NCI-H345 (cell line): ENCODE results near the gene PRKCH.
A peak's percentile ranks its signal among the peaks of the same experiment; 100 is the strongest.
"Not testable (repeated sequence)": the region's sequence is repeated elsewhere in the genome, so short reads cannot be mapped to it uniquely, and the experiment has no call there.

ENCODE experiments used
- DNase-seq: peaks from one replicate; lab custom pipeline; 2025; lab: John Stamatoyannopoulos, UW

Gene PRKCH

DNA sequence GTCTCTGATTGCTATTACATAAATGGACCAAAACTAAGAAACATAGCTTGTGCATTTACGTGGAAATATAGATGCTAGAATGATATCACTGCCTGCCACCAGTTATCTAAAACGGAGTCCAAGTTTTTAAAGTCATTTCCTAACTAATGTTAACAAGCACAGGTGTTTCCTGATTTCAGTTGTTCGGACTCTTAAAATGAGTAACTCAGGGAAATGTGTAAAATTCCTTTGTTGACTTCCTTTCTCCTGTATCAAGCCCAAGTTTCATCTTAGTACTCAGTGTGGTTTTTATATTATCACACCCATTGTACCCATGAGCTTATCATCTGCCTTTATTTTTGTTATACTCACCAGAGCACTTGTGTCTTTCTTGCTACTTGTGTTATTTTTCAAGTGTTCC lies 13.2 kb upstream of the PRKCH start:
- no peak for DNase-seq

- not testable (repeated sequence) for DNase-seq
Measured at GRCh38 chr14:61308701-61309100, 12.7 kb upstream of the PRKCH start.

GRCh38 chr14:61315313-61315712 lies 6.1 kb upstream of the PRKCH start:
- peak; percentile 37 for DNase-seq

DNA sequence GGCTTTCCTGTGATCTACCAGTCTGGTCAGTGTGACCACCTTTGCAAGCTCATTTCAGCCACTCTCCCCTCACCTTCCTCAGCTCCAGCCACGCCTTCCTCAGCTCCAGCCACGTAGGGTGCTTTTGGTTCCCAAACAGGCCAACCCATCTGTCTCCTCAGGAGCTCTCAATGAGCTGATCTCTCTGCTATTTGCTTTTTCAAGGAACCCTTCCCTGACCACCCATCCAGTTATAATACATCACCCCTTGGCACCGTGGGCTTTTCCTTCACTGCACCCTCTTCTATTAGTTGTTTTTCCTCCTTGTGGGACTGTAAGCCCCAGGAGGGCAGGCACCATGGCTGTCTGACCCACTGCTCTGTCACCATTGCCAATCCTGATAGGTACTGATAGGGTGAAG lies 2.3 kb upstream of the PRKCH start:
- DNase-seq = no peak

DNA sequence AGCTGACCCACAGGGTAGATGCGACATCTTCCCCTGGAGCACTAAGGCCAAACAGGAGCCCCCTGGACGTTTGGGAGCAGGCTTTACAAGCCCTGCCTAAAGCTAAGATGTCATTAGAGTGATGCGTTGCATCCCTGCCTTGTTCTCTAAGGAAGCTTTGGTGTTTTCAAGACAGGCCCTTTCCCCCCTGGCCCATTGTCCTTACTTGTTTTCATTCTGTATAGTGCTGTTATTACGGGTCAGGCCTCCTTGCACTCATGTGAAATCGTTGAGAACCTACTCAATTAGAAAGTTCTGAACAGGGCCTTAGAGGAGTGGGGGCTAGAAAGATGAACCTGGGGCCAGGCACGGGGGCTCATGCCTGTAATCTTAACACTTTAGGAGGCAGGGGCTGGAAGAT lies 1.7 kb upstream of the PRKCH start:
- no peak for DNase-seq

DNA sequence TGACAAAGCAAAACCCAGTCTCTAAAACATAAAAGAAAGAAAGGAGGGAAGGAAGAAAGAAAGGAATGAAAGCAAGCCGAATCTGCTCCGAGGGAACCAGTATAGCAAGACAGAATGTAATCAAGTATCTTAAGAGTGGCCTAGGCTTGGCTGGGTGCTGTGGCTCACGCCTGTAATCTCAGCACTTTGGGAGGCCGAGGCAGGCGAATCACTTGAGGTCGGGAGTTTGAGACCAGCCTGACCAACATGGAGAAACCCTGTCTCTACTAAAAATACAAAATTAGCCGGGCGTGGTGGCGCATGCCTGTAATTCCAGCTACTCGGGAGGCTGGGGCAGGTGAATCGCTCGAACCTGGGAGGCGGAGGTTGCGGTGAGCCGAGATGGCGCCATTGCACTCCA lies 1.2 kb upstream of the PRKCH start:
- DNase-seq = not testable (repeated sequence)

DNA sequence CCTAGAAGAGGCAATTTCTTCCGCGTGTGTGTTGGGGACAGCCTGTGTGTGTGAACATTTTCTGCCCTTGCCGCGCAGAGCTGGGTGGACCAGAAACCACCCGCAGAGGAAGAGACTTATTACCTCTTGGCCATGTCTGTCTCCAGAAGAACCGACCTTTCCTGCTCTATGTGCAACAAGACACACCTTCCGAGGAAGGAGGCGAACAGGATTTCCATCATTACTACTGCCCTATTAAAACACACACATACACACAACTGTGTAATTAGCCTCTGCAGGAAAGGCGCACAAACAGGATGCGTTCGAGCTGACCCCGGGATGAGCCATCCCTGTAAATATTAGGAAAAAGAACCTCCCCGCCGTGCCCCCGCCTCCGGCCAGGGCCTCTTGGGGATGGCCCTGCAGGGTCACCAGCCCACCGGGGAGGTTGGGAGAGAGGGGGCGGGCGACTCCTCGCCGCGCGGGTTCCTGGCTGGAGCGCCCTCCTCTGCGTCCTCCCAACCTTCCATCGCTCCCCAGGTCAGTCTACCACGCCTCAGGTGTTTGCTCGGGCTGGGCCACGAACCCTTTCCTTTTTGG lies 484 bp upstream of the PRKCH start:
- no peak for DNase-seq

GRCh38 chr14:61322011-61322798 lies 826 bp downstream of the PRKCH start:
- no peak for DNase-seq

GRCh38 chr14:61322799-61323290 lies 1.5 kb downstream of the PRKCH start:
- no peak for DNase-seq

DNA sequence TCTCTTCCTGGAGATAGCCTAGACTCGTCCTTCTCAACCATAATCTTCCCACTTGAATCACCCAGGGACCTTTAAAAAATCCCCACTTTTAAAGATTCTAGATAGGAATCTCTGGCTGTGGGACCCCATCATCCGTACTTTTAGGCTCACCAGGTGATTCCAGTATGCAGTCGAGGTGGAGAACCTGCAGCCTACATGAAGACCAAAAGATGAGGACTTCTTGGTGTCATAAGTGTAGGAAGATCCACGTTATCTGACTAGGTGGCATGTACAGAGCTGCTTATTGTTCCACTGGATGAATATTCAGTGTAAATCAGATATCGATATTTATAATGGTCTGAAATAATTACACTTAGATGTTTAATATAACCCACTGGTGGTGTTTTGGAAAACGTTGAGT lies 2.6 kb downstream of the PRKCH start:
- DNase-seq = no peak

- no peak for DNase-seq
Measured at GRCh38 chr14:61325166-61325565, 3.8 kb downstream of the PRKCH start.

GRCh38 chr14:61326146-61326545 lies 4.8 kb downstream of the PRKCH start:
- DNase-seq = no peak

GRCh38 chr14:61326847-61327246 lies 5.5 kb downstream of the PRKCH start:
- DNase-seq = no peak

DNA sequence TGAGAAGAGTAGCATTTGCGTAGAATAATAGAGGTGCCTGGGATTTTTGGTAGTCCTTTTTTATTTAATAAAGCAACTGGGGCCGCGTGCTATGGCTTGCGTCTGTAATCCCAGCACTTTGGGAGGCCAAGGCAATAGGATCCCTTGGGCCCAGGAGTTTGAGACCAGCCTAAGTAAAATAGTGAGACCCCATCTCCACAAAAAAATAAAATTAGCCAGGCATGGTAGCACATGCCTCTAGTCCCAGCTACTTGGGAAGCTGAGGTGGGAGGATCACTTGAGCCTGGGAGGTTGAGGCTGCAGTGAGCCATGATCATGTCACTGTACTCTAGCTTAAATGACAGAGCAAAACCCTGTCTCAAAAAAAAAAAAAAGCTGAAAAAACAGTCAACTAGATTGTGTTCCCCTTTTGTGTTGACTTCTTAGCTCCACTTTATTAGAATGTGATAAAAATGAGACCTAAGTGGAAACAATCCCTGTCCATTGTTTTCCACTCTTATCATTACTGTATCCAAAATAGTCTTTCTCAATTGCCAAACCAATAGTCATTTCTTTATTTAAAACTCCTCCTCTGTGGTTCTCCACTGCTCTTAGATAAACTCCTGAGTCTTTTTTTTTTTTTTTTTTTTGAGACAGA lies 7.4 kb downstream of the PRKCH start:
- DNase-seq = no peak

- DNase-seq = no peak
Measured at GRCh38 chr14:61329478-61330051, 8.2 kb downstream of the PRKCH start.

DNA sequence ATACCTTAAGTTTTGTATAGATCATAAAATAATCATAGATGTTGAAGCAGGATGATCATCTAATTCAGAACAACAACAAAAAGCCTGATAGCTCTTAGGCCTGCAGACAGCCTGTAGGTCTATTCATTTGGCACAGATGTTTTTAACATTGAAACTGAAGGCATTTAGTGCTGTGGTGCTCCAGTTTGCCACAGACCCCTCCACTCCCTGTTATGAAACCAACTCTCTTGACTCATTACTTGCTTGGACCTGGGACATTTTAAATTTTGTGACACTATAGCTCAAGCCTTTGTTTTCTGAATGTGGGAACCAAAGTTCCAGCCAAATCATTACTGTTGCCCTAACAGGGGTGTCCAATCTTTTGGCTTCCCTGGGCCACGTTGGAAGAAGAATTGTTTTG lies 9.1 kb downstream of the PRKCH start:
- DNase-seq = no peak

- no peak for DNase-seq
Measured at GRCh38 chr14:61331992-61332657, 10.7 kb downstream of the PRKCH start.

GRCh38 chr14:61332658-61333029 lies 11.3 kb downstream of the PRKCH start:
- DNase-seq = no peak

GRCh38 chr14:61333087-61333486 lies 11.7 kb downstream of the PRKCH start:
- no peak for DNase-seq

- no peak for DNase-seq
Measured at GRCh38 chr14:61334197-61334701, 12.9 kb downstream of the PRKCH start.

DNA sequence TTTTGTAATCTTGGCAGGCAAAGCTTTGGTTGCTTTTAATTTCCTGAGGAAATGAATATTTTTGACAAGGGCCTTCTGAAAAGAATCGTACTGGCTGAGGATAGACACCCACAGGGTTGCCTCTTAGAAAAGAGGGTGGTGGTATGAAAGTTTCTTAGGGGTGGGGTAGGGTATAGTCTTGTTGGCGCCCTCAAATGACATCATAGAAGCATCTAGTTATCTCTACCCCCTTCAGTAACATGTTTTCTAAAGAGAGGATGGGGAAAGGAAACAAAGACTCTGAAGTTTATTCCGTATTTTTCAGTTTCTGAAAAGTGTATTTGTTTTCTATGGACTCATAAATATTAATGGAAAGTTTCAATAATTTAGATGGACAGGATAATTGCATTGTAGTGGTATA lies 13.7 kb downstream of the PRKCH start:
- no peak for DNase-seq

DNA sequence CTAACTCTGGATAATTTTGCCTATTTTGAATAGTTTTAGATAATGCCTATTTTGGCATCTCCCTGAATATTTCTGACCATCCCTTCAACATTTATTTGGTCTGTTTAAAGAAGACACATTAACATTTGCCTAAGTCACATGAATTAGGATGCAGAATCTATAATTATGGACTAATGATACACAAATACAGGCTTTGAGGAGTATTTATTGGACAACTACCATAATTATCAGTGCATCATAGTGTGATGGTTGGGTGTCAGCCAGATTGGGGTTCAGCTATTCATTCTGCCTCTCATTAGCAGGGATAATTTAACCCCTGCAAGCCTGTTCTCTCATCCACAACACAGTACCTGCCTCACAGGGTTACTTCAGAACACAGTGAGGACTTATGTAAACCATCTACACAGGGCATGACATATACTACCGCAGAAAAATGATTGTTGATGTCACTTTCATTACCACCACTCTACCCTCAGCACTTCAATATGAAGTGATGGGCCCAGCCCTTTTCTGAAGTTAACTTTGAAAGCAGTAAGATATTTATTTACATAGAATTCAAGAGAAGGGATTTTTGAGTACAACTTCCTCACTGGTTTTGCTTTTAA lies 14.4 kb downstream of the PRKCH start:
- DNase-seq = no peak
